HT1080 (cell line): ENCODE data around the gene SEH1L. TPM values are rescaled to one million over a fixed set of nuclear protein-coding genes. Genes with fewer than 3 reads are reported as not detected.
"Not testable (repeated sequence)": the region's sequence is repeated elsewhere in the genome, so short reads cannot be mapped to it uniquely, and the experiment has no call there.

Experiments used
- DNase-seq: peaks from one replicate; pipeline ENCODE4 v3.0.0-alpha.2; 2015; ENCODE audit warnings: low read depth
- polyA plus RNA-seq, 2 experiments: library from polyadenylated mRNA; depleted of rRNA; stranded (reverse); fragments of >200 nt; gene quantifications; 2 replicates each; pipeline ENCODE4 v1.2.3, GENCODE V29; 2015
- total RNA-seq: library from RNA; depleted of rRNA; stranded (reverse); fragments of >200 nt; shearing (Covaris generic); gene quantifications from 2 replicates; pipeline ENCODE4 v1.2.3, GENCODE V29; 2014; rRNA removed

SEH1L gene, protein sequence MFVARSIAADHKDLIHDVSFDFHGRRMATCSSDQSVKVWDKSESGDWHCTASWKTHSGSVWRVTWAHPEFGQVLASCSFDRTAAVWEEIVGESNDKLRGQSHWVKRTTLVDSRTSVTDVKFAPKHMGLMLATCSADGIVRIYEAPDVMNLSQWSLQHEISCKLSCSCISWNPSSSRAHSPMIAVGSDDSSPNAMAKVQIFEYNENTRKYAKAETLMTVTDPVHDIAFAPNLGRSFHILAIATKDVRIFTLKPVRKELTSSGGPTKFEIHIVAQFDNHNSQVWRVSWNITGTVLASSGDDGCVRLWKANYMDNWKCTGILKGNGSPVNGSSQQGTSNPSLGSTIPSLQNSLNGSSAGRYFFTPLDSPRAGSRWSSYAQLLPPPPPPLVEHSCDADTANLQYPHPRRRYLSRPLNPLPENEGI
- 43.6 and 64.8 TPM in 2 replicates for total RNA-seq
- 59.1 and 61.7 TPM in 2 replicates for polyA plus RNA-seq (2015; cell fraction: cytosol; rRNA removed)
- polyA plus RNA-seq (2015; cell fraction: nucleus; rRNA removed): 36.3 and 40.4 TPM in 2 replicates

DNA sequence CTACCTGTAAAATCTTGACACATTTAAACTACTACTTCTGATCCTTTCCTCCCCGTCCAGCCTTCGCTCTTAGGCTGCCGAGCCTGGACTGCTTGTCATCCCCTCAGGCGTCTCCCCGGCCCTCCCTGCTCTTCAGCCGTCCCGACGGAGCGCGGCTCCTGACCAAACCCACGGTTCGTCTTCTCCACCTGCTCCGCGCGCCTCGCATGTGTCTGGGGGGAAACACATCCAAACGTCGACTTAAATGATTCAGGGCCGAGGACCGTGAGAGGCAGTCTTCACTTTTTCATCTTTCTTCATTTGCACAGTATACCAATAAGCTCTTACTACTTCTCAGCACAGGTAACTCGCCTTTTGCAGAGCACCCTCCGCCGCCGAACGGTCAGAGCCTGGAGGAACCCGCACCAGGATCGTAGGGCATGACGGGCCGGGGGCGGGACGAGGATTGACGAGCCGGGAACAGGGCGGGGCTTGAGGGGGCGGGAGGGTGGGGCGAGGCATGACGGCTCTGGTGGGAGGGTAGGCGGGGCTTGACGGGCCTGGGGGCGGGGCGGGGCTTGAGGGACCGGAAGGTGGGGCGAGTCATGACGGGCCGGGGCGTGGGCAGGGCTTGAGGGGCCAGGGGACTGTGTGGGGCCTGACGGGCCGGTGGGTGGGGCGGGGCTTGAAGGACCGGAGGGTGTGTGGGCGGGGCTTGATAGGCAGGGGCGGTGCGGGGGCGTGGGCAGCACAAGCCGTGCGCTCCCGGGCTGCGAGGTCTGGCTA is at the start of gene SEH1L:
Gene SEH1L (plus strand): TSS at position 727 of the 765 bp plus-strand sequence. CDS start 111 bp downstream, outside the sequence.
- DNase-seq: peak; percentile 60

- DNase-seq: not testable (repeated sequence)
Observed at GRCh38 chr18:12901208-12901607, 46.6 kb upstream of the SEH1L start.

GRCh38 chr18:12904012-12904516 is 43.7 kb upstream of the SEH1L start:
- DNase-seq: no peak

GRCh38 chr18:12906119-12906518 is 41.7 kb upstream of the SEH1L start:
- no peak for DNase-seq

DNA sequence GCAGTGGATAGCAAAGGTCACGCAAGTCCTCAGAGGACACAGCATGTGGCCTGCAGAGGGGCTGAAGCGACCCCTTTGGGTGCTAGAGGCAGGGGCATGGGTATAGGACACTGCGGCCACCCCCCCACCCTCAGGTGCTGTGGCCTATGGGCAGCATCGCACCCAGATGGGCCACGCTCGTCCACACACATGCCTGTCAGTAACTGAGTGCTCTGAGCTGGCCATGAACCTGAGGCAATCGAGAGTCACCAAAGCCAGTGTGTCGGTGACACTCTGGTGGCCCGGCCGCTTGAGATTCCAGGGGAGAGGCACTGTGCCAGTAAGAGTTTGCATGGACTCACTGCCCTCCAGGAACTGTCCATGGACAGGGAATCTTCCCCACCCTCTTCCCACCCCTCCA is 41.0 kb upstream of the SEH1L start:
- no peak for DNase-seq

DNA sequence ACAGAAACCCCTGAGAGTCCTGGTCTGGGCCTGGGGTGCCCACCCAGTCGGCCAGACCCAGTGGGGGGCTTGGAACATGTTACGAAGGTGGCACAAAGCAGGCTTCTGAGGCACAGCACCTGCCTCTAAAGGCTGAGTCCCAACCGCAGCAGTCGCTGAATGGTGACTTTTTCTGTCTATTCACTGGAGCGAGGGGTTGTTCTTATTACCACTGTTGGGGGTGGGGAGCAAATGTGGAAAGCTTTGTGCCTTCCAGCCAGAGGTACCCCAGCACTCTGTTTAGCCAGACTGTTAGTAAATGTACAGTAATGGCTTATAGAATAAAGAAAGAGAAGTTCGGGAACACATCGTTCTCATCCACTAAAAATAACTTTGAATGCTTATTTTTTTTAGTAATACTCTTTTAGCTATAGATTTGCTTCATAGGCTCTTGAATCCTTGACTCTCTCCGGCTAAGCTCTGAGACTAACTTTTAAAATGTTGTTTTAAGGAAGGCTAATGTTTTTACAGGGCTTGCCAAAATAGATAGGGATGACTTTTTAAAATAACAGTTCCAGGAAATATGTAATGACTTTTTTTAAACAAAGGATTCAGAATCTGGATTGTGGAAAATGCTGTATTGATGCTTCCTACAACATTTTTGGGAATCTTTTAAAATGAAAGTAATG is 40.4 kb upstream of the SEH1L start:
- DNase-seq: no peak

DNA sequence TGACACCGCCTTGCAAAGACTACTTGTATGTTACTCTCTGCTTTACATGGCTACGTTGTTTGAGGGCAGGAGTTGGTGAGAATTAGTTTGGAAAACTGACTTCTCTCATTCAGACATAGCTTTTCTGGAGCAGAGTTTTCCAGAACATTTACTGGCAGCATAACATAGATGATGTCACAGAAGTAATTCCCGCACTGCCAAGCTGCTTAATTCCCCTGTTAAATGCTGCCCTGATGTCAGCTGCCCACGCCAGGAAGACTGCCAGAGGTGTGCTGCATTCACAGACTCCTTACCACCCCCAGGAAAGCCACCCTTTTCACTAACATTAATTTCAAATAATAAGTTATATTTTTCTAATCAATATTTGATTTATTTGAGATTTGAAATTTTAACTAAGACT is 39.1 kb upstream of the SEH1L start:
- DNase-seq: no peak

DNA sequence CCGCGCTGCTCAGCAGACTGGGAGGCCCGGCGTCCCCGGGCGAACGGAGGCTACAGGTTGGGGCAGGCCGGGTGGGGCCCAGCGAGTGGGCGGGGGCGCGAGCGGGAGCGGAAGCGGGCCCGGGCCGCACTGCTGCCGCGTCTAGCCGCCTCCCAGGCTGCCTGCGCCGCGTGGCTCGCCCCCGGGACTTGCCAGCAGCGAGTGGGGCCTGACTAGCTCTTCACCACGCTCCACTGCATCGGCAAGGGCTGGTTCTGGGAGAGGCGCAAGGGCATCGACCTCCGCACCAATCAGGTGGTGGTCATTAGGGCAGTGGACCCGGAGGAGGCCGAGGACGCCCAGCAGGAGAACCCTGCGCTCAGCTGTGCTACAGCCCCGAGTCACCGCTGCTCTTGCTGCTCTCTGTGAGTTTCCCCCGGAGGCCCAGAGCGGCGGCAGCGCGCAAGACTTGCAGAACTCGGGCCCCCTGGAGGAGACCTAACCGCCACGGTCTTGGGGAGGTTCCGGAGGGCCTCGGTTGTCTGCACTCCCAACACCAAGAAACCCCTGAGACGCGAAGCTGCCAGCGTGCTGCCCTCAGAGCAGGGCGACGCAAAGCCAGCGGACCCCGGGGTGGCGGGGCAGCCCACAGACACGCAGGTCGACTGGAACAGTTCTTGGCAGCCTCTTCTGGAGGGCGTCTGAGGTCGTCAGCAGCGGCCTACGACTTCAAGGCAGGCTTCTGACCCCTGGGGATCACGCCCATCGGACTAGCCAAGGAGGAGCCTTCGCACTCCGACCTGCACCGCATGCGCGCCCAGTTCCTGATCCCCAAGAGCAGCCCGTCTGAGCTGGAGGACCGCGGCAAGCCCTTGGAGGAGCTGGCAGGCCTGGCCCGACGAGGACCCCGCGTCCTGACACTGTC is 36.5 kb upstream of the SEH1L start:
- DNase-seq: no peak

DNA sequence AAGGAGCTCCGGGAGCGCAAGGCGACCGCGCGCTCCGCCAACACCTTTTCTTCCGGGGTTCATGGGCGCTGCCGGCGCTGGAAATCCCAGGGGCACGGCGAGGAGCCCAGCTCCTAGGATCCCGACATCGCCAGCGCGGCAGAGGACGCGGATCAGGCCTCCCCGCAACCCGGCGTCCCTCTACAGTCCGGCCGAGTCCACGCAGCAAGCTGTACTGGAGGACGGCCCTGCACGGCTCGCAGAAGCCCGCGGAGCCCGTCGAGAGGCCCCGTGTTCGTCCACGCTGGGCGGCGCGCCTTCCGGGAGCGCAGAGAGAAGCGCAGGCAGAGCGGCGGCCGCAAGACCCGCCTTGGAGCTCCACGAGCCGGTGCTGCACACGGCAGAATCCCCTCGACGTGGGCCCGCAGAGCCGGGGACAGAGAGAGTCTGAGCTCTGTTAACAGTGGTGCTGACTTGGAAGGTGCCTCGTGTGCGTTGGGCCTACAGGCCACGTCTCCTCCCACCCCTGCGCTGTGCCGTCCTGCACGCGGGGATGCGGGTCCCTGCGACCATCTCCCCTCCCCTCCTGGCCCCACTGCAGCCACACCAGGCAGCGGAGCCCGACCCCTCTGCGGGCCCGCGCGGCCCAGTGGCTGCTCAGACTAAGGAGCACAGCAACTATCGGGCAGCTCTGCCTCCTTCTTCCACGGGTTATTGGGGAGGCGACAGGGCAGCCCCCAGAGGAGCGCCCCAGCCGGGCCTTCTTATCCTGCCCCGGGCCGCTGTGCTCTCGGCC is 35.7 kb upstream of the SEH1L start:
- DNase-seq: no peak

DNA sequence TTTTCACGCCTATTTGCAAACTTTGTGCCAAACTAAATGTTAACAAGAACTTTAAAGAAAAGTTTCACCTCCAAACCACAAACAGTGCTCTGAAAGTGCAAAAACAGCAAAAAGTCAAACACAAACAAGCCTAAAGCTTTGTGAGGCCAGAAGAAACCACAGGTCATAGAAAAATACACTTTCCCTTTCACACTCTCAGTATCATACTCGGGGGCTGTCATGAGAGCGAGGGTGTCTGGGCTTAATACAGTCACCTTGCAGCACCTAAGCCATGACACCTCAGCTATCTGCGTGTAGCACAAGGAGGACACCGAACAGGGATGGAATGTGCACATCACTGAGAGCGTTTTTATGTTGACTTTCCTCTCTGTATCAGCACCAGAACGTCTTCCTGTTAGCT is 26.6 kb upstream of the SEH1L start:
- DNase-seq: peak; percentile 33

DNA sequence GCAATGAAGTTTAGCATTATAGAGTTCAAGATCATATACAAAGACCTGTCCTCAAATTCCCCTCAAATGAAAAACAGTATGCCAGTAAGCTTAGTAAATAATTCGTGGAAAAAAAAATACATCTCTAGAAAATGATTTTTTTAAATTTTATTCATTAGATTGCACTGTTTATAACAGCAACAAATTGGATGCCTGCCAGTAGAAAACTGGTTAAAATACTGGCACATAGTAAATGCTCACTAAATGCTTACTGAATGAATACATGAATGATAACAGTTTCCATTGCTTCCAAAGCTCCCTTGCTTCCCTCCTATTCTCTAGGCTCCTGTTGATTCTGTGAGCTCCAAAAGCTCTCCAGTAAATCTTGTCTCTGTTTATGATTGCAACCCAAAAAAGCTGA is 25.5 kb upstream of the SEH1L start:
- DNase-seq: no peak

- no peak for DNase-seq
Observed at GRCh38 chr18:12924616-12925015, 23.2 kb upstream of the SEH1L start.

DNA sequence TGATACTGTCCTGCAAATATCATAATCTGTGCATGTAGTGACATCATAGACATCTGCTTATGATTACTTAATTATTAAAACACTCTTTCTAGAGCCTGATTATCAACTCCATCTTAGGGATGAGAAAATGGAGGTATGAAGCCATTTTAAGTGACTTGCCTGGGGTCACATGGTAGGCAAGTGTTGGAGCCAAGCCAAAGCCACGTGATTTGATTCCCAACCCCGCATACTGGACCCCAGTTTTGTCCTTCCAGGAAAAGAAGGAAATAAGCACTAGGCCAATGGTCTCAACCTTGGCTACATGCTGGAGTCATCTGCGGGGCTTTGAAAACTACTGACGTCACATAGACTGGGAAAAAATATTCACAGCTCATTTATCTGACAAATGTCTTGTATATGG is 19.6 kb upstream of the SEH1L start:
- no peak for DNase-seq

GRCh38 chr18:12928641-12929040 is 19.2 kb upstream of the SEH1L start:
- no peak for DNase-seq

GRCh38 chr18:12929477-12930083 is 18.2 kb upstream of the SEH1L start:
- DNase-seq: no peak

- no peak for DNase-seq
Observed at GRCh38 chr18:12930376-12930775, 17.4 kb upstream of the SEH1L start.

DNA sequence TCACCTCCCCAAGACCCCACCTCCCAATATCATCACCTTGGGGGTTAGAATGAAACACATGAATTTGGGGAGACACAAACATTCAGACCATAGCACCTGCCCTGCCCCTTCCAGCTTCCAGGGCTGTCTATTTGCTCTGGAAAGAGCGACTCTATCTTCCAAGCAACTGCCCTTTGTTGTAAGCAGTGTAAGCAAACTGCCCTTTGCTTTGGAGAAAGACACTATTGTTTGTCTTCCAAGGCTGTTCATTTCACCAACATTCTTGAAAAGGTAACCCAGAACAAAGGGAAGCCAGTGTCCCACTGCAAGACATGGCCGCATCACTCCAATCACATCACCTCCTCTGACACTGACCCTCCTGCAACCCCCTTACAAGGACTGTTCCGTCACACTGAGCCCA is 16.9 kb upstream of the SEH1L start:
- DNase-seq: no peak

DNA sequence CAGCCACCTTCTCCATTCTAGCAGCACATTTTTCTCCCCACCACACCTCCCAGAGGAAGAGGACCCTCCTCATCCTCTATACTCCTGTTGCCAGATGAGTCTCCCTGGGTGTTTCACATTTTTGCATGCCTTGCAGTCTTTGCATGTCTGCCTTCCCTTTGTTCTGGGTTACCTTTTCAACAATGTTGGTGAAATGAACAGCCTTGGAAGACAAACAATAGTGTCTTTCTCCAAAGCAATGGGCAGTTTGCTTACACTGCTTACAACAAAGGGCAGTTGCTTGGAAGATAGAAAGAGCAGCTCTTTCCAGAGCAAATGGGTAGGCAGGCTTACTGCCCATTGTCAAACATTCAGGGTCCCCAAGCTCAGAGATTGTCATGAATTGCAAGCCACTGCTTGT is 14.5 kb upstream of the SEH1L start:
- no peak for DNase-seq

- peak; percentile 72 for DNase-seq
Observed at GRCh38 chr18:12934454-12935071, 13.2 kb upstream of the SEH1L start.
